Measurements from ENCODE around the gene ERICH2.

Gene ERICH2

DNA sequence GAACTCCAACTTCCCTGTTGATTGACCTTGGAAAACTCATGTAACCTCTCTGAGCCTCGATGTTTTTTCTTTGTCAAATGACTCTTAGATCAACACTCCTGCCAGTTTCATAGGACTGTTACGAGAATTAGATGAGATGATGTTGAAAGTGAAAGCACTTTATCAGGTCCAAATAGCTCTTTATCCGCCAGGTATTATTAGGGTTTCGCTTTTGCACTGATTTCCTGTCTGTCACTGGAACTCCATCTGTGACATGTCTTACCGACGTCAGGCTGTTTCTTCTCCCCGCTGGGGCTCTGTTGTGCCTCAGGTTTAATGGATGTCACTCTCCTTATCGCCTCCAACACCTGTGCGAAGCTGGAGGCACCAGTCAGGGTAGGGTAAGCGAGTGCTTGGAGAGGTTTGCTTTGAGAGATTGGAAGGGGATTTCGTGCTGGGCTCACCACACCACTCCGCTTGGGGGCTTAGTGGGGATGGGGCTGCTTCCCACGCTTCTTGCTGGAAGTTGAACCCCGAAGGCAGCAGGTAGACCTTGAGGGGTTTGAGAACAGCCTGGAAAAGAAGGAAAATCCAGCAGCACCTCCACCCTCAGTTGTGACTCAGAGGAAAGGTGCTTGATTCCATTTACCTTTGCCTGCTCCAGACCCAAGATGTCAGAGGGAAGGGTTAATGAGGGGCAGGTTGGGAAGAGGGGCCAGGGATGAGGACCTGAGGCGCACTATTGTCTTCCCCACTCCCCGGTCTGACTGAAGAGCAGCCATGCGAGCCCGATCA, 50.8 kb downstream of the ERICH2 start:
- TF ChIP-seq, protein P1, sequence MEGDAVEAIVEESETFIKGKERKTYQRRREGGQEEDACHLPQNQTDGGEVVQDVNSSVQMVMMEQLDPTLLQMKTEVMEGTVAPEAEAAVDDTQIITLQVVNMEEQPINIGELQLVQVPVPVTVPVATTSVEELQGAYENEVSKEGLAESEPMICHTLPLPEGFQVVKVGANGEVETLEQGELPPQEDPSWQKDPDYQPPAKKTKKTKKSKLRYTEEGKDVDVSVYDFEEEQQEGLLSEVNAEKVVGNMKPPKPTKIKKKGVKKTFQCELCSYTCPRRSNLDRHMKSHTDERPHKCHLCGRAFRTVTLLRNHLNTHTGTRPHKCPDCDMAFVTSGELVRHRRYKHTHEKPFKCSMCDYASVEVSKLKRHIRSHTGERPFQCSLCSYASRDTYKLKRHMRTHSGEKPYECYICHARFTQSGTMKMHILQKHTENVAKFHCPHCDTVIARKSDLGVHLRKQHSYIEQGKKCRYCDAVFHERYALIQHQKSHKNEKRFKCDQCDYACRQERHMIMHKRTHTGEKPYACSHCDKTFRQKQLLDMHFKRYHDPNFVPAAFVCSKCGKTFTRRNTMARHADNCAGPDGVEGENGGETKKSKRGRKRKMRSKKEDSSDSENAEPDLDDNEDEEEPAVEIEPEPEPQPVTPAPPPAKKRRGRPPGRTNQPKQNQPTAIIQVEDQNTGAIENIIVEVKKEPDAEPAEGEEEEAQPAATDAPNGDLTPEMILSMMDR (IDR thresholded peaks at IDR 0.05; ENCODE audit: insufficient read depth, low read depth, low read length, missing control alignments) = no peak
- peak; percentile 73 for DNase-seq (ENCODE audit: low read depth)
- peak overlapping the region; percentile 19 for H3K4me3 ChIP-seq (ENCODE audit: low read depth, low read length)

DNA sequence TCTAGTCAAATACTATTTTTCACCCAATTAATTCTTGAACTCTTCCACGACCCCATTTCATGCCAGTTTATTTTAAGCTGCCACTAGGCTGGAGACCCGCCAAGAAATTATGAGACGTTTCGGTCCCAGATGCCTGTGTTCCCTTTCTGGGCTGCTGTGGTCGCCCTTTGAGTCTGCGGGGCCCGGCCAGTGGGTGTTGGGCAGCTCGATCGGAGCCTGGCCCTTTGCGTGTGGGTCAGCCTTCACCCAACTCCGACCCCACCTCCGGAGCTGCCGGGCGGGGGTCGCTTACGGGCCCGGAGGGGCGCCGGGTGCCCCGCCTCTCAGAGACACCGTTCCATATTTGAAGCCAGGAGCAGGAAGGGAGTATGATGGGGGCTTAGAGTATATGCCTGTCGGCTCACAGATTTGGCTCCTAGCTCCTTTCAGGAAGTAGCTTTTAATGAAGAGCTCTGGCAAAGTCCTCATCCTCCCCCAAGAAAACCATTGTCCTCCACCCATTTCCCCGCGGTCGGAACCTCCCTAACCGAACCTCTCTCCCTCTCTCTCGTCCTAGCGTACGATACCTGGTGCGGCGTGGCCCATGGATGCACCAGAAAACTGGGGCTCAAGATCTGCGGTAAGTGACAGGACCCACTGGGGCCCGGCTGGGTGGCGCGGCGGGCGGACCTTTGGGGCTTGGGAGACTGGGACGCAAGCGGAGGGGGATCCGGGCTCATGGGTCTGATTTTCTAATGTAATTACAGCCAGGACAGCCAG, 51.5 kb downstream of the ERICH2 start:
- DNase-seq (ENCODE audit: low read depth) = no peak
- H3K4me3 ChIP-seq (ENCODE audit: low read depth, low read length) = no peak overlapping the region

GRCh38 chr2:170822290-170823087, 52.3 kb downstream of the ERICH2 start:
- no peak overlapping the region for H3K4me3 ChIP-seq (ENCODE audit: low read depth, low read length)
- TF ChIP-seq, protein P1 (IDR thresholded peaks at IDR 0.05; ENCODE audit: insufficient read depth, low read depth, low read length, missing control alignments) = peak; percentile 2
- no peak for DNase-seq (ENCODE audit: low read depth)

More for the DNA sequence above, 51.5 kb downstream of the ERICH2 start:
- TF ChIP-seq, protein P1 (IDR thresholded peaks at IDR 0.05; ENCODE audit: insufficient read depth, low read depth, low read length, missing control alignments) = no peak

GRCh38 chr2:170823088-170823897, 53.1 kb downstream of the ERICH2 start:
- no peak for DNase-seq (ENCODE audit: low read depth)
- TF ChIP-seq, protein P1 (IDR thresholded peaks at IDR 0.05; ENCODE audit: insufficient read depth, low read depth, low read length, missing control alignments) = no peak
- H3K4me3 ChIP-seq (ENCODE audit: low read depth, low read length) = no peak overlapping the region

- H3K4me3 ChIP-seq (ENCODE audit: low read depth, low read length) = no peak overlapping the region
- TF ChIP-seq, protein P1 (IDR thresholded peaks at IDR 0.05; ENCODE audit: insufficient read depth, low read depth, low read length, missing control alignments) = no peak
- no peak for DNase-seq (ENCODE audit: low read depth)
Measured at GRCh38 chr2:170823898-170824215, 53.7 kb downstream of the ERICH2 start.

DNA sequence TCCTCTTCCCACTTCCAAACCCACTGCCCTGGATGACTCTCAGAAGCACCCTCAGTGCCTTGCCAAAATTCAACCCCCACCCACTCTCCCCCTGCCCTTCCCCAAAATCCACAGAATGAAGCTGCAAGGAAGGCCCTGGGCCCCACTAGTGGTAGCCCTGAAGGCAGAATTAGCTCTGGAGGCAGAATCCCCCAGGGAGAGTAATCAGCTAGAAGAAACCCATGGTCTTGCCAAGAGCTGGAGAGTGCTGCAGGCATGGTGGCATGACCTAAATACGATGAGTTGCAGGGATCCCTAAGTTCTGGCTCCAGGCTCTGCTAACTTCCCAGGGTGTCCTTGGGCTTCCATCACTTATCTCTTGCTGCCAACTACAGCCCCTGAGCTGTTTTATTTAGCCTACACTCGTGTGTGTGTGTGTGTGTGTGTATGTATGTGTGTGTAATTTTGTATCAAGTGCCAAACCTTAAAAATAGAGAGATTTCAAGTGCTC, 54.4 kb downstream of the ERICH2 start:
- no peak overlapping the region for H3K4me3 ChIP-seq (ENCODE audit: low read depth, low read length)
- DNase-seq (ENCODE audit: low read depth) = no peak
- TF ChIP-seq, protein P1 (IDR thresholded peaks at IDR 0.05; ENCODE audit: insufficient read depth, low read depth, low read length, missing control alignments) = no peak

Measured in GM12865 (cell line).